GM12865 (cell line): ENCODE measurements around the gene CREB3L2.
A peak's percentile ranks its signal among the peaks of the same experiment; 100 is the strongest.

ENCODE experiments used
- DNase-seq: peaks from one replicate; pipeline ENCODE4 v3.0.0; 2010; ENCODE audit warnings: low read depth
- H3K4me3 ChIP-seq: 2 replicates; pipeline ENCODE4 v1.5.1; 2011; ENCODE audit warnings: mild to moderate bottlenecking, low read depth, low read length, control low read depth
- CTCF ChIP-seq: IDR thresholded peaks from 2 replicates; pipeline ENCODE4 v1.5.1; 2011; ENCODE audit warnings: low read length, control low read depth, low read depth, inconsistent platforms; ENCODE audit not compliant: insufficient read depth; ENCODE audit errors: missing control alignments

Gene CREB3L2

GRCh38 chr7:137961200-137962177, 40.4 kb downstream of the CREB3L2 start:
- DNase-seq = peak; percentile 45
- no peak for TF ChIP-seq CTCF
- no peak overlapping the region for H3K4me3 ChIP-seq

GRCh38 chr7:137960020-137960419, 41.9 kb downstream of the CREB3L2 start:
- H3K4me3 ChIP-seq = no peak overlapping the region
- DNase-seq = no peak
- no peak for TF ChIP-seq CTCF

GRCh38 chr7:137958470-137959431, 43.1 kb downstream of the CREB3L2 start:
- no peak for DNase-seq
- no peak for TF ChIP-seq CTCF
- no peak overlapping the region for H3K4me3 ChIP-seq

GRCh38 chr7:137957887-137958286, 44.0 kb downstream of the CREB3L2 start:
- no peak overlapping the region for H3K4me3 ChIP-seq
- DNase-seq = no peak
- no peak for TF ChIP-seq CTCF

GRCh38 chr7:137956591-137956990, 45.3 kb downstream of the CREB3L2 start:
- no peak for TF ChIP-seq CTCF
- no peak for DNase-seq
- no peak overlapping the region for H3K4me3 ChIP-seq

- DNase-seq = no peak
- no peak for TF ChIP-seq CTCF
- no peak overlapping the region for H3K4me3 ChIP-seq
Observed at GRCh38 chr7:137956183-137956582, 45.7 kb downstream of the CREB3L2 start.
